OCI-LY7 (cell line): ENCODE measurements around the gene DIAPH1. TPM values are rescaled to one million over a fixed set of nuclear protein-coding genes. Genes with fewer than 3 reads are reported as not detected.

ENCODE experiments used
- BruUV-seq: library from RNA; stranded (reverse); fragments of 400-500 nt; replicated peaks from 2 replicates; lab custom pipeline; 2021; lab: Mats Ljungman, UMichigan
- CTCF ChIA-PET: fragments of 300-600 bp; sonication (Branson Sonifier 250); formaldehyde crosslinking; loops from one replicate; lab custom pipeline; 2022; ENCODE audit warnings: antibody characterized with exemption; ENCODE audit not compliant: unreplicated experiment; lab: Charles Lee
- POLR2A ChIA-PET: fragments of 300-600 bp; sonication (Branson Sonifier 250); formaldehyde crosslinking; loops from one replicate; lab custom pipeline; 2022; ENCODE audit warnings: antibody characterized with exemption; lab: Charles Lee
- DNase-seq: peaks from one replicate; pipeline ENCODE4 v3.0.0-alpha.2; 2015; ENCODE audit warnings: low spot score
- H2AFZ ChIP-seq: fragments of 200-600 bp; sonication (generic), shearing (Covaris generic); 2 replicates; pipeline ENCODE4 v1.6.1; 2014; ENCODE audit warnings: mild to moderate bottlenecking, antibody characterized with exemption, low read length, moderate library complexity
- H3K27ac ChIP-seq: fragments of 200-600 bp; sonication (generic); 2 replicates; pipeline ENCODE4 v1.5.1; 2014; ENCODE audit warnings: mixed run types, low read depth, mild to moderate bottlenecking, moderate library complexity, low read length, inconsistent platforms; ENCODE audit not compliant: poor library complexity, severe bottlenecking
- H3K36me3 ChIP-seq: fragments of 200-600 bp; sonication (generic); 2 replicates; pipeline ENCODE4 v1.6.1; 2014; ENCODE audit warnings: mild to moderate bottlenecking, antibody characterized with exemption, low read length, moderate library complexity, mixed read lengths; ENCODE audit not compliant: insufficient read depth
- H3K4me1 ChIP-seq: fragments of 200-600 bp; sonication (generic); 2 replicates; pipeline ENCODE4 v1.5.1; 2014; ENCODE audit warnings: mild to moderate bottlenecking, low read length; ENCODE audit not compliant: insufficient read depth, poor library complexity, severe bottlenecking
- H3K4me2 ChIP-seq: fragments of 200-600 bp; sonication (generic); 2 replicates; pipeline ENCODE4 v1.6.1; 2014; ENCODE audit warnings: mild to moderate bottlenecking, low read length
- H3K4me3 ChIP-seq: fragments of 200-600 bp; sonication (generic); 2 replicates; pipeline ENCODE4 v1.5.1; 2014; ENCODE audit warnings: mild to moderate bottlenecking, low read depth, low read length; ENCODE audit not compliant: poor library complexity, severe bottlenecking
- H3K79me2 ChIP-seq: fragments of 200-600 bp; sonication (generic); 2 replicates; pipeline ENCODE4 v1.6.1; 2016; ENCODE audit warnings: low read depth, mild to moderate bottlenecking, low read length, moderate library complexity, mixed read lengths; ENCODE audit not compliant: insufficient read depth
- H3K9me2 ChIP-seq: fragments of 200-600 bp; sonication (generic); 2 replicates; pipeline ENCODE4 v1.6.1; 2016; ENCODE audit warnings: mild to moderate bottlenecking, low read length, mixed read lengths; ENCODE audit not compliant: insufficient read depth
- H3K9me3 ChIP-seq: fragments of 200-600 bp; sonication (generic); 2 replicates; pipeline ENCODE4 v1.6.1; 2014; ENCODE audit warnings: mild to moderate bottlenecking, mixed run types, low read length, mixed read lengths
- H4K20me1 ChIP-seq: fragments of 200-600 bp; sonication (generic); 2 replicates; pipeline ENCODE4 v1.6.1; 2014; ENCODE audit warnings: mild to moderate bottlenecking, antibody characterized with exemption, low read length, moderate library complexity, mixed read lengths; ENCODE audit not compliant: insufficient read depth
- EZH2phosphoT487 ChIP-seq: fragments of 200-600 bp; sonication (generic); IDR thresholded peaks from 2 replicates; pipeline ENCODE4 v1.6.1; 2018; ENCODE audit warnings: low read depth, borderline replicate concordance, mild to moderate bottlenecking, mixed run types, antibody characterized with exemption, low read length, moderate library complexity, mixed read lengths
- intact Hi-C: fragments of 100-400 bp; cut with micrococcal nuclease; formaldehyde crosslinking; loops from one replicate; pipeline ENCODE4 v1.10.0; 2022; ENCODE audit not compliant: unreplicated experiment
- total RNA-seq, 2 experiments: library from RNA; depleted of rRNA in 1 of 2; stranded (reverse); fragments of >200 nt in 1 of 2; shearing (Covaris generic) in 1 of 2; gene quantifications; 2 replicates each; pipeline ENCODE4 v1.2.3, GENCODE V29; 2014 to 2022
- TF ChIP-seq, protein P1 (sequence below): fragments of 200-600 bp; sonication (generic); conservative IDR thresholded peaks from 2 replicates; pipeline ENCODE4 v1.5.1; 2014; ENCODE audit warnings: mild to moderate bottlenecking, antibody characterized with exemption, low read length, moderate library complexity, mixed read lengths

DIAPH1 gene
- total RNA-seq, 2 experiments from 2014 or later, result 78.8 to 174 TPM

GRCh38 chr5:141640051-141640415 is 21.2 kb upstream of the DIAPH1 start:
- CTCF ChIA-PET, result interaction anchor here (2.0 kb wide), 1 partner anchor 11 kb away, joined by 4 read pairs; the partner anchor contains the start of gene FCHSD1
- BruUV-seq, result no TSS peak

DNA sequence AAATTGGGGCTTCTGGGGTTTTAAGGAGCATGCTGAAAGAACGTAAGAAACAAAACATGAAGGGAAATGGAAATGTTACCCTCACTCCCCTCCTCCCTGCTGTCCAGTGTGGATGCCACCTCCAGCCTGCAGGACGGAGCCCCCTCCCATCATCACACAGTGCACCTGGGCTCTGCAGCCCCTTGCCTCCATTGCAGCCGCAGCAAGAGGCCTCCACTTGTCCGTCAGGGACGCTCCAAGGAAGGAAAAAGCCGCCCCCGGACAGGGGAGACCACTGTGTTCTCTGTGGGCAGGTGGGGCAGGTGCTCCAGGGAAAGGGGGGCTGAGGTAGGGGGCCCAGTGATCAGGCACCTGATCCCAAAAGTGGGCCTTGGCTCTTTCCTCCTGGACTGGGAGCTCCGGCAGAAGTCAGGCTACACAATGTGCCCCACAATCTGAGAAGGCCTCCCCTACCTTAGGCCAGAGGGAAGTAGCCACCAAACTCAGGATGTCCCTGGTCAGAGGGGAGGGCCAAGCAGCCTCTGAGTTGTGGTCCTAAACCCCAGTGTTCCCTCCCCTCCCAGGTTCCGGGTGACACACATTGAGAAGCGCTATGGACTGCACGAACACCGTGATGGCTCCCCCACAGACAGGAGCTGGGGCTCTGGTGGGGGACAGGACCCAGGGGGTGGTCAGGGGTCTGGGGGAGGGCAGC is 20.7 kb upstream of the DIAPH1 start:
- peaks cover 29% of the 10 kb centered on the region for H3K79me2 ChIP-seq
- no peak overlapping the region for H3K4me3 ChIP-seq
- H4K20me1 ChIP-seq, result peaks cover 5% of the 10 kb centered on the region
- no peak for TF ChIP-seq EZH2phosphoT487
- TF ChIP-seq, protein P1, sequence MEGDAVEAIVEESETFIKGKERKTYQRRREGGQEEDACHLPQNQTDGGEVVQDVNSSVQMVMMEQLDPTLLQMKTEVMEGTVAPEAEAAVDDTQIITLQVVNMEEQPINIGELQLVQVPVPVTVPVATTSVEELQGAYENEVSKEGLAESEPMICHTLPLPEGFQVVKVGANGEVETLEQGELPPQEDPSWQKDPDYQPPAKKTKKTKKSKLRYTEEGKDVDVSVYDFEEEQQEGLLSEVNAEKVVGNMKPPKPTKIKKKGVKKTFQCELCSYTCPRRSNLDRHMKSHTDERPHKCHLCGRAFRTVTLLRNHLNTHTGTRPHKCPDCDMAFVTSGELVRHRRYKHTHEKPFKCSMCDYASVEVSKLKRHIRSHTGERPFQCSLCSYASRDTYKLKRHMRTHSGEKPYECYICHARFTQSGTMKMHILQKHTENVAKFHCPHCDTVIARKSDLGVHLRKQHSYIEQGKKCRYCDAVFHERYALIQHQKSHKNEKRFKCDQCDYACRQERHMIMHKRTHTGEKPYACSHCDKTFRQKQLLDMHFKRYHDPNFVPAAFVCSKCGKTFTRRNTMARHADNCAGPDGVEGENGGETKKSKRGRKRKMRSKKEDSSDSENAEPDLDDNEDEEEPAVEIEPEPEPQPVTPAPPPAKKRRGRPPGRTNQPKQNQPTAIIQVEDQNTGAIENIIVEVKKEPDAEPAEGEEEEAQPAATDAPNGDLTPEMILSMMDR, result no peak
- H3K9me2 ChIP-seq, result no peaks in the 10 kb centered on the region
- DNase-seq, result no peak
- H3K27ac ChIP-seq, result no peak overlapping the region
- ChIA-PET POLR2A (interaction anchor here (0.6 to 8.6 kb wide), 2 partner anchors 17 to 1616 kb away, joined by 3 to 101 read pairs; partner anchors contain the start of gene DIAPH1), CTCF (interaction anchor here (2.0 kb wide), 1 partner anchor 12 kb away, joined by 4 read pairs; the partner anchor contains the start of gene FCHSD1)
- H3K4me1 ChIP-seq, result peaks cover 25% of the 10 kb centered on the region
- peaks cover 55% of the 10 kb centered on the region for H3K36me3 ChIP-seq
- TSS peak; percentile 39 for BruUV-seq
- H2AFZ ChIP-seq, result no peak overlapping the region
- no peaks in the 10 kb centered on the region for H3K9me3 ChIP-seq
- H3K4me2 ChIP-seq, result peak overlapping the region; percentile 73
- intact Hi-C loops, result loop anchor here (5.0 kb wide), 1 partner anchor 112 kb away; no protein-coding TSS in a partner anchor

More at GRCh38 chr5:141640051-141640415, 21.2 kb upstream of the DIAPH1 start:
- Histone ChIP-seq H3K4me3 (no peak overlapping the region), H2AFZ (no peak overlapping the region), H3K27ac (no peak overlapping the region), H3K4me1 (peaks cover 20% of the 10 kb centered on the region), H3K4me2 (no peak overlapping the region), H3K9me2 (no peaks in the 10 kb centered on the region), H4K20me1 (peaks cover 5% of the 10 kb centered on the region), H3K36me3 (peaks cover 57% of the 10 kb centered on the region), H3K79me2 (peaks cover 23% of the 10 kb centered on the region), H3K9me3 (no peaks in the 10 kb centered on the region)
- no peak for DNase-seq
- intact Hi-C loops, result no loop called here
- TF ChIP-seq, protein P1, result no peak
- TF ChIP-seq EZH2phosphoT487, result no peak
- POLR2A ChIA-PET, result no interaction called here

DNA sequence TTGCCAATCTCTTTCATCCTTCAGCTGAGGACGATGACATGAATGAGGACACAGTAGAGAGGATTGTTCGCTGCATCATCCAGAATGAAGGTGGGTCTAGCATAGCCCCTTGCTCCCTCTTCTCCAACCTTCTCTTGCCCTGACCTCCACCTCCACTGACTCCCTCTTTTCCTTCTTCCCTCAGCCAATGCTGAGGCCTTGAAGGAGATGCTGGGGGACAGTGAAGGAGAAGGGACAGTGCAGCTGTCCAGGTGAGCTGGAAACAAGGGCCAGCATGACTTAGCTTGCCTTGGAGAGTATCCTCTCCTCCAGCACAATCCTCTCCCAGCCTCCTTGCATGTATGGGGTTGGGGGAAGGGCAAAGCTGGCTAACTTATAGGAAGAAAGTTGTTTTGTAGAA is 20.0 kb upstream of the DIAPH1 start:
- H3K79me2 ChIP-seq, result peaks cover 36% of the 10 kb centered on the region
- H3K9me3 ChIP-seq, result no peaks in the 10 kb centered on the region
- no TSS peak for BruUV-seq
- H3K4me1 ChIP-seq, result peaks cover 33% of the 10 kb centered on the region
- ChIA-PET CTCF (interaction anchor here (0.6 to 2.0 kb wide), 2 partner anchors 12 to 948 kb away, joined by 3 to 4 read pairs; partner anchors contain the start of gene FCHSD1), POLR2A (interaction anchor here (0.6 to 8.6 kb wide), 2 partner anchors 16 to 1617 kb away, joined by 3 to 101 read pairs; partner anchors contain the start of gene DIAPH1)
- peaks cover 55% of the 10 kb centered on the region for H3K36me3 ChIP-seq
- TF ChIP-seq, protein P1, result no peak
- TF ChIP-seq EZH2phosphoT487, result no peak
- intact Hi-C loops, result loop anchor here (1.0 to 5.0 kb wide), 2 partner anchors 46 to 111 kb away; no protein-coding TSS in a partner anchor
- no peak overlapping the region for H2AFZ ChIP-seq
- H3K4me2 ChIP-seq, result peak overlapping the region; percentile 73
- DNase-seq, result no peak
- H3K27ac ChIP-seq, result peak overlapping the region; percentile 59
- peak overlapping the region; percentile 98 for H3K4me3 ChIP-seq
- no peaks in the 10 kb centered on the region for H3K9me2 ChIP-seq
- peaks cover 5% of the 10 kb centered on the region for H4K20me1 ChIP-seq
